T-cell (primary cell): Measurements from ENCODE around the gene FLNB. TPM values are rescaled to one million over a fixed set of nuclear protein-coding genes. Genes with fewer than 3 reads are reported as not detected.

Source experiments
- ATAC-seq, 4 experiments: fragments of 200-7000 bp in 3 of 4; fragments of 150-1000 bp in 1 of 4; cut with Tn5 transposase; replicated peaks in 1 of 4; 1 replicate in 3 of 4; 2 replicates in 1 of 4; pipeline ENCODE4 v1.10.0; 2021; ENCODE audit warnings: moderate library complexity in 3 of 4, mild to moderate bottlenecking in 2 of 4, moderate number of reproducible peaks in 1 of 4
- CTCF ChIA-PET, 2 donors: fragments of 300-600 bp; sonication (Branson Sonifier 250); formaldehyde crosslinking; loops; one replicate each; lab custom pipeline; 2022; ENCODE audit warnings: antibody characterized with exemption in 2 of 2; lab: Charles Lee
- POLR2A ChIA-PET, 2 donors: fragments of 300-600 bp; sonication (Branson Sonifier 250); formaldehyde crosslinking; loops; one replicate each; lab custom pipeline; 2022; ENCODE audit warnings: antibody characterized with exemption in 2 of 2; lab: Charles Lee
- DNase-seq, 35 experiments: peaks; one replicate each; pipeline versions ENCODE4 v3.0.0 to v3.0.0-alpha.2; 2013 to 2023
- H3K27ac ChIP-seq: one replicate; pipeline ENCODE4 v1.5.1; 2013; ENCODE audit warnings: low read length
- H3K27me3 ChIP-seq, 2 experiments: replicated peaks in 1 of 2; 1 replicate in 1 of 2; 2 replicates in 1 of 2; pipeline versions ENCODE4 v1.6.1 to v1.7.0; 2013; ENCODE audit warnings: low read length in 1 of 2, mixed read lengths in 1 of 2; ENCODE audit not compliant: control insufficient read depth in 2 of 2, insufficient read depth in 2 of 2; ENCODE audit errors: extremely low read depth in 1 of 2
- H3K36me3 ChIP-seq, 2 donors: 1 replicate in 1 of 2; 2 replicates in 1 of 2; pipeline versions ENCODE4 v1.6.1 to v1.7.0; 2013; ENCODE audit warnings: low read length in 1 of 2; ENCODE audit not compliant: control insufficient read depth in 2 of 2, insufficient read depth in 1 of 2; ENCODE audit errors: extremely low read depth in 1 of 2
- H3K4me1 ChIP-seq, 2 experiments: 1 replicate in 1 of 2; 2 replicates in 1 of 2; pipeline versions ENCODE4 v1.6.1 to v1.7.0; 2013; ENCODE audit warnings: low read length in 2 of 2, mixed read lengths in 1 of 2; ENCODE audit not compliant: insufficient read depth in 2 of 2, control insufficient read depth in 1 of 2; ENCODE audit errors: extremely low read depth in 1 of 2
- H3K4me3 ChIP-seq, 2 donors: 1 replicate in 1 of 2; 2 replicates in 1 of 2; pipeline versions ENCODE4 v1.5.1 to v1.7.0; 2013; ENCODE audit warnings: mild to moderate bottlenecking in 2 of 2, low read length in 1 of 2, moderate library complexity in 1 of 2; ENCODE audit not compliant: control insufficient read depth in 1 of 2; ENCODE audit errors: extremely low read depth in 1 of 2
- H3K9me3 ChIP-seq: 2 replicates; pipeline ENCODE4 v1.7.0; 2013
- H3K27ac Mint-ChIP-seq, 2 donors: one replicate each; pipeline ENCODE4 v1.8.0; 2020 to 2021; ENCODE audit warnings: mild to moderate bottlenecking in 2 of 2, mixed read lengths in 2 of 2
- H3K27me3 Mint-ChIP-seq, 2 donors: one replicate each; pipeline ENCODE4 v1.8.0; 2021 to 2022; ENCODE audit warnings: mixed read lengths in 2 of 2
- H3K36me3 Mint-ChIP-seq: one replicate; pipeline ENCODE4 v1.8.0; 2021; ENCODE audit warnings: mixed read lengths
- H3K4me1 Mint-ChIP-seq, 3 donors: one replicate each; pipeline ENCODE4 v1.8.0; 2020 to 2022; ENCODE audit warnings: mixed read lengths in 3 of 3, mild to moderate bottlenecking in 1 of 3
- H3K4me3 Mint-ChIP-seq, 3 donors: one replicate each; pipeline ENCODE4 v1.8.0; 2020 to 2022; ENCODE audit warnings: mild to moderate bottlenecking in 3 of 3, mixed read lengths in 3 of 3, moderate library complexity in 3 of 3
- H3K9me3 Mint-ChIP-seq, 3 donors: one replicate each; pipeline ENCODE4 v1.8.0; 2020 to 2022; ENCODE audit warnings: mixed read lengths in 3 of 3
- WGBS: methylation state at CpG from one replicate; pipeline ENCODE4 v1.1.5; 2013; ENCODE audit warnings: missing lambda C conversion rate; ENCODE audit not compliant: insufficient coverage; 5-methylcytosine and 5-hydroxymethylcytosine counted together
- total RNA-seq, 35 experiments: library from RNA in 6 of 35; stranded (reverse) in 6 of 35; fragments of 120-200 nt in 1 of 35; gene quantifications; one replicate each; pipeline versions ENCODE4 v1.2.1 to v1.2.4 and lab custom pipeline; 2013 to 2026

The FLNB gene
- total RNA-seq, 5 donors from 2014 or later (not counting 1 experiment from before 2014, with no cell fraction given): 37.0 to 79.7 (median 39.4) TPM

DNA sequence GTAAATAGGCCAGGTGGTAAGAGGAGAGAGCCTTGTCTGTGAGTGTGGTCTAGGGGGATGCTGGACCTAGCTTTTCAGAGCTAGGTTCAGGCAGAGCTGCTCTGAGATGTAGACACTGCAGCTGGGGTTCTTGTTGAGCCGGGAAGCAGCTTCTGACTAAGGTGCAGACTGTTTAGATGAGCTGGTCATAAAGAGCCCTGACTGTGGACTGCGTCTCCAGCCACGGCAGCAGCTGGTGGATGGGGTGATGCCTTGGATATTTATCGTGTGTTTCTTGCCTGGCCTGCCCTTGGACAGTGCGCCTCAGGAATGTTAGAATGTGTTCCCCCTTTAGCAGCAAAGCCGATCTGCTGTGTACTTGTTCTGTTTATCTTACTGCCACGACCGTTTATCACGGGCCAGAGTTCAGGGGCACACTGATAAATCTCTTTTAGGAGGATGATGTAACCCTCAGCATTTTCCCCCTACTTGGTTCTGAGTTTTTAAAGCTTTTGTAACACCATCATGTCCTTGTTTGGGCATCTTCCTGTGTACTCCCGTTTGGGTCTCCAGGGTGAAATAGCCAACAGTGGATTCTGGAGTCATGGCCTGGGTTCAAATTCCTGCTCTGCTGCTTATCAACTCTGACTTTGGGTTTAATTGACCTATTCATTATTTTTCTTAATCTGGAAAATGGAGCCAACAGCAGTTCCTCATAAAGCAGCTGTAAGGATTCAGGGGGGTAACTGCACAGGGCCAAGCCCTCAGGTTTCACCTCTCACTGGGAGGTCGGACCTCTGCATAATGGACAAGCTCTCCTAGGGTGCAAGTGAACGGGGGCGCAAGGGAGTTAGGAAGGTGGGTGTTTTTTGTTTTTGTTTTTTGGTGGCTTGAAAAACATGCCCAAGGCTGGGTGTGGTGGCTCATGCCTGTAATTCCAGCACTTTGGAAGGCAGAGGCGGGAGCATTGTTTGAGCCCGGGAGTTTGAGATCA is 51.4 kb downstream of the FLNB start:
- POLR2A ChIA-PET: interaction anchor here in 1 of 2 donors (0.7 kb wide), 1 partner anchor 14 kb away, joined by 12 read pairs; no protein-coding TSS in a partner anchor
- Mint-ChIP-seq H3K27me3 (no peaks in the 10 kb centered on the region), H3K36me3 (peaks cover 5% of the 10 kb centered on the region), H3K27ac (peak overlapping the region in 1 of 2 donors; percentile 5), H3K9me3 (no peaks in the 10 kb centered on the region), H3K4me1 (peaks cover 21 to 45% (median 26%) of the 10 kb centered on the region in 3 donors), H3K4me3 (no peak overlapping the region)
- CTCF ChIA-PET: no interaction called here
- Histone ChIP-seq H3K36me3 (peaks cover 0 to 2% of the 10 kb centered on the region in 2 donors), H3K27ac (no peak overlapping the region), H3K9me3 (no peaks in the 10 kb centered on the region), H3K27me3 (no peaks in the 10 kb centered on the region), H3K4me3 (no peak overlapping the region), H3K4me1 (peaks cover 0 to 7% of the 10 kb centered on the region in 2 experiments)
- ATAC-seq (no peak), DNase-seq (no peak)
- 82% methylated on average over 5 of the region's 15 CpGs for WGBS

DNA sequence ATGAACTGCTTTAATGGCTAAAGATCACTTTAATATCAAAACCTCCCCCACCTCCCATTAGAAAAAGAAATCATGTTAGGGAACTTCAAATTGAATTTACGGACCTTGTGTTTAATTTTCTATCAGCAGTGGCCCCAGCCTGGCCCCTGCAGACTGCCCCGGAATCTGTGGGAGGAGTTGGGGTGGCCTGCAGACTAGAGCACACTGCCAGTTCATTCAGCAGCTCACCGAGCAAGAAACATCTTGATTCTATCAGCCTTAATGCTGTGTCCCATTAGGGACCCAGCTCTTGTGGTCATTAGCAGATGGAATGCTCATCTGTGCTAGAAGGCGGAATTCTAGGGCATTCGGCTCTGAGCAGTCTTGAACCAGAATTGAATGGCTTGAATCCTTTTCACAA is 54.2 kb downstream of the FLNB start:
- no peaks in the 10 kb centered on the region for H3K9me3 Mint-ChIP-seq
- Histone ChIP-seq H3K4me1 (peaks cover 0 to 7% of the 10 kb centered on the region in 2 experiments), H3K27me3 (no peaks in the 10 kb centered on the region), H3K4me3 (no peak overlapping the region), H3K36me3 (peaks cover 0 to 7% of the 10 kb centered on the region in 2 donors), H3K27ac (no peak overlapping the region), H3K9me3 (no peaks in the 10 kb centered on the region)
- ATAC-seq (no peak), DNase-seq (no peak)
- no peak overlapping the region for H3K27ac Mint-ChIP-seq
- H3K36me3 Mint-ChIP-seq: peaks cover 1% of the 10 kb centered on the region
- H3K4me1 Mint-ChIP-seq: peaks cover 22 to 44% (median 23%) of the 10 kb centered on the region in 3 donors
- CTCF ChIA-PET: no interaction called here
- 100% methylated on average over 3 of the region's 5 CpGs for WGBS
- no peak overlapping the region for H3K4me3 Mint-ChIP-seq
- no peaks in the 10 kb centered on the region for H3K27me3 Mint-ChIP-seq
- POLR2A ChIA-PET: no interaction called here

DNA sequence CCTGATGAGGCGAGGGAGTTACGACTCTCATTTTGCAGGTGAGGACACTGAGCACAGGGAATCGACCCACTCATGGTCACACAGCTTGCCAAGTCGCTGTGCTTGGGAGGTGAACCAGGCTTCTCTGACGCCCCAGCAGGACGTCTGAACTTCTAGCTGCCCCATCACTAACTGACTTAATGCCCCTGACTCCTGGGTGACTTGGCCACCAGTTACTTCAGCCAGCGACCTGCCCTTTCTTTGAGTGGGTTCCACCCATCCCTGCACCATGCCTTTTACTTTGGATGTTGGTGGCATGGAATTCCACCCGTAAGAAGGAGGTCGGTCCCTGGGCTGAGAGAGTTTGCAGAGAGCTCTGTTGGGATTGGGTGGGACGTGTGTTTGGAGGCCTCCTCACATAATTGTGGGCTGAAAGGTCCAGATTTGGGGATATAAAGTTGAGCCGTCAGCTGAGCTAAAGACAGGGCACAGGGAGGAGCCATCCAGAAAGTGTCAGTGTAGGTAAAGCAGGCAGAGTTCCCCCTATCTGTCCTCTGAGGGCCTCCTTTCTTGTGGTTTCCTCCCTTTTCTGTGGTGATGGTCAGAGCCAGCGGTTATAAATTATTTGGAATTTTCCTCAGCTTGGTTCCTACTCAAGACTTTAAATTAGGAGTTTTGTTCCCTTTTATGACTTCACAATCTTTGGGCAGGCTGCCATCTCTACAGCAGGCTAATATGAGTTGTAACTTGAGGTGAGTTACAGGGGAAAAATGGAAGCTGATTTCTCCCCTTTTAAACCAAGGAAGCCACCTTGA is 55.0 kb downstream of the FLNB start:
- Mint-ChIP-seq H3K9me3 (no peaks in the 10 kb centered on the region), H3K27ac (no peak overlapping the region), H3K4me3 (no peak overlapping the region), H3K4me1 (peaks cover 23 to 42% (median 24%) of the 10 kb centered on the region in 3 donors), H3K27me3 (no peaks in the 10 kb centered on the region), H3K36me3 (no peaks in the 10 kb centered on the region)
- 91% methylated on average over 6 of the region's 12 CpGs for WGBS
- ChIA-PET POLR2A (interaction anchor here in 1 of 2 donors (0.5 kb wide), 1 partner anchor 1165 kb away, joined by 5 read pairs; no protein-coding TSS in a partner anchor), CTCF (interaction anchor here in 1 of 2 donors (0.7 kb wide), 1 partner anchor 115 kb away, joined by 4 read pairs; no protein-coding TSS in a partner anchor)
- Histone ChIP-seq H3K27me3 (no peaks in the 10 kb centered on the region), H3K9me3 (no peaks in the 10 kb centered on the region), H3K4me3 (no peak overlapping the region), H3K4me1 (peaks cover 0 to 7% of the 10 kb centered on the region in 2 experiments), H3K36me3 (peaks cover 0 to 7% of the 10 kb centered on the region in 2 donors), H3K27ac (no peak overlapping the region)
- DNase-seq (no peak), ATAC-seq (no peak)

DNA sequence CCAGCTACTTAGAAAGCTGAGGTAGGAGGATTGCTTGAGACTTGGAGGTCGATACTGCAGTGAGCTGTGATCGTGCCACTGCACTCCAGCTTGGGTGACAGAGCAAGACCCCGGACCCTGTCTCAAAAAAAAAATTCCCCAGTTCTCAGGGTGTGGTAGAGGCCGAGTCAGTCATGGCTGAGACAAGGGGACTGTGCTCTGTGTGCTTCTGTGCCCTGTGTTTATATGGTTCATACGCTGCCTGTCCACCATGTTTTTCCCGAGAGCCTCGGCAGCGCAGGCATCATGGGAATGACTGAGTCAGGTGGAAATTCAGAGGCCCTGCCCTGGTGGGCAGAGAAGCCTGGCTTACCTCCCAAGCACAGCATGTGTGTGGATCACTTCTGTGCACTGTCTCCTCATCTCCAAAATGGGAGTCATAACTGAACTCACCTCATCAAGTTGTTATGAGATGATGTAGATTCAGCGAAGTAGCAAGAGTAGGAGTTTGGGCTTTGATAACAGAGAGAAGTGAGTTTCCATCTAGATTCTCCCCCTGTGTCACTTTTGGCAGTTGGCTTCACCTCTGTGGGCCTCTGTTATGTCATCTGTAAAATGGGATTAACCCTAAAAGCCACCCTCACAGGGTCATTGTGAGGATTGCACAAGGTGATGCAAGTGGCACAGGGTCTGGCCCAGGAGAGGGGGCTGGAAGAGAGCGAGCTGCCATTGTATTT is 56.9 kb downstream of the FLNB start:
- no peaks in the 10 kb centered on the region for H3K9me3 ChIP-seq
- peaks cover 0 to 7% of the 10 kb centered on the region in 2 experiments for H3K4me1 ChIP-seq
- 93% methylated on average over 6 of the region's 10 CpGs for WGBS
- no peak overlapping the region for H3K27ac ChIP-seq
- H3K4me1 Mint-ChIP-seq: peaks cover 19 to 34% (median 21%) of the 10 kb centered on the region in 3 donors
- no peak overlapping the region for H3K4me3 Mint-ChIP-seq
- no peaks in the 10 kb centered on the region for H3K27me3 Mint-ChIP-seq
- H3K27me3 ChIP-seq: no peaks in the 10 kb centered on the region
- no peaks in the 10 kb centered on the region for H3K36me3 Mint-ChIP-seq
- ChIA-PET CTCF (interaction anchor here in 1 of 2 donors (0.6 kb wide), 1 partner anchor 40 kb away, joined by 5 read pairs; no protein-coding TSS in a partner anchor), POLR2A (no interaction called here)
- H3K36me3 ChIP-seq: peaks cover 0 to 7% of the 10 kb centered on the region in 2 donors
- DNase-seq: no peak
- H3K27ac Mint-ChIP-seq: no peak overlapping the region
- no peaks in the 10 kb centered on the region for H3K9me3 Mint-ChIP-seq
- ATAC-seq: no peak
- no peak overlapping the region for H3K4me3 ChIP-seq

DNA sequence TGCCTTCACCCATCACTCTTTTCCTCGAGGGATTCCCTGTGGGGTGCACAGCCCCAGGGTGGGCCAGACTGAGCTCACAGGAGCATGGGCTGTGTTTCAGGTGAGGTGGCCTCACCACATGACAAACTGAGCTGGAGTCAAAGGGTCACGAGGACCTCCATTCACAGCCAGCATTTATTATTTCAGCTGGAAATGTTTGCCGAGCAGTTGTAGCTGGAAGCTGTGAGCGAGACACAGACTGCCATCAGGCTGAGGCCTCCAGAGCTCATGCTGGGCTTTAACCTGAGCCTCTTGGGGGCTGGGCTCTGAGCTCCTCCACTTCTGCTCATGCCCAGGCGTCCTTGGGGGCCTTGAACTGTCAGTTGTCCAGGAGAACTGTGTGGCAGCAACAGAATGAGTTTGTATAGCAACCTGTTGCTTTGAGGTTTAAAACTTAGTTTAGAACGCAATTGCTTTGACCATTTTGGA is 57.5 kb downstream of the FLNB start:
- H3K36me3 ChIP-seq: peaks cover 0 to 7% of the 10 kb centered on the region in 2 donors
- DNase-seq: no peak
- Mint-ChIP-seq H3K9me3 (no peaks in the 10 kb centered on the region), H3K4me1 (peaks cover 19 to 33% (median 21%) of the 10 kb centered on the region in 3 donors), H3K27me3 (no peaks in the 10 kb centered on the region), H3K4me3 (no peak overlapping the region), H3K27ac (no peak overlapping the region), H3K36me3 (no peaks in the 10 kb centered on the region)
- H3K4me3 ChIP-seq: no peak overlapping the region
- H3K4me1 ChIP-seq: peaks cover 0 to 7% of the 10 kb centered on the region in 2 experiments
- no peak for ATAC-seq
- no peak overlapping the region for H3K27ac ChIP-seq
- no peaks in the 10 kb centered on the region for H3K9me3 ChIP-seq
- CTCF ChIA-PET: interaction anchor here in 1 of 2 donors (0.6 kb wide), 1 partner anchor 41 kb away, joined by 5 read pairs; no protein-coding TSS in a partner anchor
- POLR2A ChIA-PET: no interaction called here
- no peaks in the 10 kb centered on the region for H3K27me3 ChIP-seq
- WGBS: 100% methylated on average over 3 of the region's 6 CpGs
